Activated effector memory CD4-positive, alpha-beta T cell treated with Interleukin-2 at 50 U/mL for 16 hours (primary cell): ENCODE data around the gene CYSLTR2.
"Not testable (repeated sequence)": the region's sequence is repeated elsewhere in the genome, so short reads cannot be mapped to it uniquely, and the experiment has no call there.

Experiments used
- DNase-seq: peaks from one replicate; pipeline ENCODE4 v3.0.0-alpha.2; 2020

CYSLTR2 gene

DNA sequence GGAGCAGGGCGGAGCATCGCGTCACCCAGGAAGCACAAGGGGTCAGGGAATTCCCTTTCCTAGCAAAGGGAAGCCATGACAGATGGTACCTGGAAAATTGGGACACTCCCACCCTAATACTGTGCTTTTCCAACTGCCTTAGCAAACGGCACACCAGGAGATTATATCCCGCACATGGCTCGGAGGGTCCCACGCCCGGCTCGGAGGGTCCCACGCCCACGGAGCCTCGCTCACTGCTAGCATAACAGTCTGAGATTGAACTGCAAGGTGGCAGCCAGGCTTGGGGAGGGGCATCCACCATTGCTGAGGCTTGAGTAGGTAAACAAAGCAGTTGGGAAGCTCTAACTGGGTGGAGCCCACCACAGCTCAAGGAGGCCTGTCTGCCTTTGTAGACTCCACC is 42.9 kb downstream of the CYSLTR2 start:
- not testable (repeated sequence) for DNase-seq

DNA sequence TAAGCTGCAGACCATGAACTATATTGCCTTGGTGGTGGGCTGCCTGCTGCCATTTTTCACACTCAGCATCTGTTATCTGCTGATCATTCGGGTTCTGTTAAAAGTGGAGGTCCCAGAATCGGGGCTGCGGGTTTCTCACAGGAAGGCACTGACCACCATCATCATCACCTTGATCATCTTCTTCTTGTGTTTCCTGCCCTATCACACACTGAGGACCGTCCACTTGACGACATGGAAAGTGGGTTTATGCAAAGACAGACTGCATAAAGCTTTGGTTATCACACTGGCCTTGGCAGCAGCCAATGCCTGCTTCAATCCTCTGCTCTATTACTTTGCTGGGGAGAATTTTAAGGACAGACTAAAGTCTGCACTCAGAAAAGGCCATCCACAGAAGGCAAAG is 53.7 kb downstream of the CYSLTR2 start:
- no peak for DNase-seq

DNA sequence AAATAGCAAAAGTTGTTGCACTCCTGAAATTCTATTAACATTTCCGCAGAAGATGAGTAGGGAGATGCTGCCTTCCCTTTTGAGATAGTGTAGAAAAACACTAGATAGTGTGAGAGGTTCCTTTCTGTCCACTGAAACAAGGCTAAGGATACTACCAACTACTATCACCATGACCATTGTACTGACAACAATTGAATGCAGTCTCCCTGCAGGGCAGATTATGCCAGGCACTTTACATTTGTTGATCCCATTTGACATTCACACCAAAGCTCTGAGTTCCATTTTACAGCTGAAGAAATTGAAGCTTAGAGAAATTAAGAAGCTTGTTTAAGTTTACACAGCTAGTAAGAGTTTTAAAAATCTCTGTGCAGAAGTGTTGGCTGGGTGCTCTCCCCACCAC is 55.0 kb downstream of the CYSLTR2 start:
- DNase-seq: no peak

DNA sequence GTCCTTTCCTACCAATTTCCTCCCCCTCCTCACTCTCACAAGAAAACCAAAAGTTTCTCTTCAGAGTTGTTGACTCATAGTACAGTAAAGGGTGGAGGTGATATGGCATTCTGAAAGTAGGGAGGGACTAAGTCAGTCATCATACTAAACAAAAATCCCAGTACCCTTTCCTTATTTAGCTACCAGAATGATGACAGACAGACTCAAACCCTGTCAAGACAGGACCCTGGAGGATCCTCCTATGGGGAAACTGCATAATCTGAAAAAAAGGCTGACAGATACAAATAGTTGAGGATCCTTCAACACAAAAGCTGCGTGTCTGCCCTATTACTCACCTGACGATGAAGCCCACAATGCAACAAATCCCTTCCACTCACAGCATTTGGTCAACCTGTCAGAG is 55.5 kb downstream of the CYSLTR2 start:
- DNase-seq: no peak

DNA sequence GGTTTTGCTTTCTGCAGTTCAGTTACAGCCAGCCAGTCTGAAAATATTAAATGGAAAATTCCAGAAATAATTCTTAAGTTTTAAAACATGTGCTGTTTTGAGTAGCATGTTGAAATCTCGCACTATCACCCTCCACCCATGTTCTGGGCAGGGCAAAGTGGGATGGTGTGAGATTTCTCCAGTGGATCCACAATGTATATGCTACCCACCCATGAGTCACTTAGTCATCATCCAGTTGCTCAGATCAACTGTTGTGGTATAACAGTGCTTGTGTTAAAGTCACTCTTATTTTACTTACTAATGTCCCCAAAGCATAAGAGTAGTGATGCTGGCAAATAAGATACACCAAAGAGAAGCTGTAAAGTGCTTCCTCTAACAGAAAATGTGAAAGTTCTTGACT is 56.4 kb downstream of the CYSLTR2 start:
- DNase-seq: no peak

DNA sequence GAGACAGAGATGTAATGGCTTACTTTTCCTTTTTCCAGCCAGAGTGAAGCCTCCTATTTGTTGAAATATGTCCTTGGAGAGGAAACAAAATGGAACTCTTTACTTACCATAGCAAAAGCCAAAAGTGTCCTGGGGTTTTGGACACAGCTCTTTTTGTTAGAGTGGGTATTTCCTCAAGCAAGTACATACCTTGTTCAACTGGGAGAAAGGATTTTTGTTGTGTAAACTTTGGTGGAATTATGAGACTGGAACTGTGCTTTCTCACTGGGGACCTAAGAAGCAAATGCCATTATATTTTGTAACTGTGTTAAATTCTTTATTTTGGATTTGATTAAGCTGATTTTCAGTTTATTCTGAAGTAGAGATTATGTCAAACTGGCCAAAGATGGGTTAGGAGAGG is 58.4 kb downstream of the CYSLTR2 start:
- DNase-seq: no peak

DNA sequence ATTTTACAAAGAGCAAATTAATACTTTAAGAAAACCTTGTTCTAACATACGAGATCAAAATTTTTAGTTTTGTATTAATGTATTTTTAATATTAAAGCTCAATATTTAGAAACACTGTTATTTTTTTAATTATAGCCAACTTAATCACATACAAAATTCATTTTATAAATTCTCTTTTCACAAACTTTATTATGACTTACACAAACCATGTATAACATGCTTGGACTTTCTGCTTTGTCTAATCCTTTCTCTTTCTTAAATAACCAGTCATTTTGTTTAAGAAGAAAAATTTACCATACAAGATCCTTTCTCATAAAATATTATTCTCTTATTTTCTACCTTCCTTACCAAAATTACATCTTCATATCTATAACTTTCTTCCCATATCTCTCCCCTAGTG is 62.2 kb downstream of the CYSLTR2 start:
- no peak for DNase-seq

DNA sequence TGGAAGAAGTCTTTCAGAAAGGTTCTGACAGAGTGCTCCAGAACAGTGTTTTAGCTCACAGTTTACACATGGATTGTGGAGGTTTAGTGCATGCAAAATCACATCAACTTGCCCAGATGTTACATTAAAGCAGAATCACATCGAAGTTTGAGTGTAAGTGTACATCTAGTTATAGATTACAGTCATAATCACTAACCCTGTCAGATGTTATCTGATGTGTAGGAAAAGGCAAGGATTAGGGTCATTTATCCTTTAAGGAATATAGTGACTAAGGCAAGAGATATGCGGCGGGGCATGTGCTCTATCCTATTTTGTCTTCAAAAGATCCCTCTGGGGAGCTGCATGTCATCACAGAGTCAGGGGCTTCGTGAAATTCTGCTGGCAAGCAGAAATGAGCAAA is 66.9 kb downstream of the CYSLTR2 start:
- DNase-seq: no peak

DNA sequence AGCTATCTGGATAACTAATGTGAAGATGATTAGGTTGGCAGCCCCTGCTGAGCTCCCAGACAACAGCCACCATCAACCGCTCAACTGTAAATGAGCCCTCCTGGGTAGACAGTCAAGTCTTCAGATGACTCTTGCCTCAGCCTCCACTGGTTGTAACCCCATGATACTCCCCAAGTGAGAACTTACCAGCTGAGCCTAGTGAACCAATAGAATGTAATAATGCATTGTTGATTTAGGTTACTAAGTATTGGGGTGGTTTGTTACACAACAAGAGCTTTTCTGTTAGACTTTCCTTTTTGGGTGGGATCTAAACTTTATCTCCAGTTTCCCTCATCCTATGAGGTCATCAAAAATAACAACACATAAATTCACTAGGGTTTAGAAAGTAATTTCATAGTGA is 69.4 kb downstream of the CYSLTR2 start:
- no peak for DNase-seq

DNA sequence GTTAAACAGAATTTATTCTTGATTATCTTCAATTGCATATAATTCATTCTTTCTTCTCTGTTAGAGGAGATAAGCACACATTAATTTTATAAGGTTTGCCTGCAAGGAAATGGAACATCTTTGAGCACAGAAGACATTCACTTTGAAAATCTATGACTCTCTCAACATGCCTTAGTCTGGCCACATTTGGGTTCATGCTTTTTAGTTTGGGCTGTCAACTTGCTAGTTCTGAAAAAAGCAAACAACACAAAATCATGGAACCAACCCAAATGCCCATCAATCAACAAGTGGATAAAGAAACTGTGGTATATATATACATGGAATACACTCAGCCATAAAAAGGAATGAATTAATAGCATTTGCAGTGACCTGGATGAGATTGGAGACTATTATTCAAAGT is 71.5 kb downstream of the CYSLTR2 start:
- no peak for DNase-seq

DNA sequence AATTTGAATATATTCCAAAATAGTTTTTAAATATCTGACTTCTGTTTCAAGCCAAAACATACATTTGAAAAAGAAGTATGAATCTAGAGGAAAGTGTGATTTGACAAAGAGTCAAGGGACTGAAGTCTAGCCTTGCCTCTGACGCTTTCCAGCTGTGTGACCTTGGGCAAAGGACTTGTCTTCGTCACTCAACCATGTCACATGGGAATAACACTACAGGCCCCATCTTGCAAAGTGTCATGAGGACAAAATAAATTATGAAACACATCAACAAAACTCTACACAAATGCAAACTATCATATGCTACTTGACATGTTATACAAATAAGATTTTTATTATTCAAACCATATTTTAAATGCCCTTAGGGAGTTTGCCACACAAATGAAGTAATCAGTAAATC is 73.0 kb downstream of the CYSLTR2 start:
- DNase-seq: no peak

DNA sequence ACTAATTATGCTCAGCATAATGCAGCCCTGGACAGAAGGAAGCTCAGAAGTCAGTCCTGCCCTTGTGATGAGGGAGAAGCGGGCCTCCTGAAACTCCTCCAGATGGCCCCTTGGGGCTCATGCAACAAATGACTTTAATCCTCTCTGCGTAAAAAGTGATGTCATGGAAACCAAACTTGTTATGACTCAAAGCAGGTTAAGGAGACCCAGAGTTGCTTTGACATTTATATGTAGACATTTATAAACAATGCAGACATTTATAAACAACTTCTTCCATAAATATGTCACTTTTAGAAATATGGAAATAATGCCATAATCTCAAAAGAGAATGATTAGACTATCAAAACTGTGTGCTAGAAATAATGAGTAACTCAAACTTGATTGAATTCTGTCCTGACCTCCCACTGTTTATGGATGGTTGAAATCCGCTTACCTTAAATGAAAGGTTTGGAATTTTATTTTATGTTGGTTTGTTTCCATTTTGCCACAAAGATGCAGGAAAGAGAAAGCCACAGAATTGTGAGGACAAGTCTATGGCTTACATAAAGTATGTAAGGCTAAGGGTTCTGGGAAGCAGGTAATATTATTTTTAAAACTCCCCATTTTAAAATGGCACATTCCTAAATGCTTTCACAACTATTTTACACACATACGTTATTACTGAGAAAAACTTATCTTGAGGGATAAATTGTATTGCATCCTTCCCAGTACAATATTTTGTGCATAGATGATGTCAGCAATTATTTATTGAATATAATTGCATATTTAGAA is 73.7 kb downstream of the CYSLTR2 start:
- no peak for DNase-seq

DNA sequence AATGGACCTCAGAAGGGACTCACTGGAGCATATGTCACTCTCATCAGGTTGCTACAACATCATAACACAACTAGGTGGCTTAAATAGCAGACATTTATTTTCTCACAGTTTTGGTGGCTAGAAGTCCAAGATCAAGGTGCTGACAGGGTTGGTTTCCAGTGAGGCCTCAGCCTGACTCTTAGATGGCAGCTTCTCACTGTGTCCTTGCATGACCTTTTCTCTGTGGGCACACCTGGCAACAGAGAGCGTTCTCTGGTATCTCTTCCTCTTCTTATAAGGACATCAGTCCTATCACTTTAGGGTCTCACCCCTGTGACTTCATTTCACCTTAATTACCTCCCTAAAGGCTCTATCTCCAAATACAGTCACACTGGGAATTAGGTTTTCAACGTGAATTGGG is 74.5 kb downstream of the CYSLTR2 start:
- DNase-seq: no peak

DNA sequence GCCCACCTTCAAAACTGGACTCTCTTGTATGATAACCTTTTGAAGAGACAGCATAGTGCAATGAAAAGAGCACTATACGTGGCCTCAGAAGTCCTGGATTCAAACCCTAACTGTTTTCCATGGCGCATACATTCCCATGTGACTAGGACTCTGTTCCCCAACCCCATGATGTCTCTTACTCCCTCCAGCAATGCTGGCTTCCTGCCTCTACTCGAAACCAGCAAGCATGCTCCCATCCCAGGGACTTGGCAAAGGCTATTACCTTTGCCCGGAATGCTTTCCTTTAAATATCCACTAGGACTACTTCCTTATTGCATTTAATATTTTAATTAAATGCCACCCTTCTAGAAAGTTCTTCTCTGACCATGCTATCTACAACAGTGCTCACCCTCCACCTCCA is 75.1 kb downstream of the CYSLTR2 start:
- no peak for DNase-seq

DNA sequence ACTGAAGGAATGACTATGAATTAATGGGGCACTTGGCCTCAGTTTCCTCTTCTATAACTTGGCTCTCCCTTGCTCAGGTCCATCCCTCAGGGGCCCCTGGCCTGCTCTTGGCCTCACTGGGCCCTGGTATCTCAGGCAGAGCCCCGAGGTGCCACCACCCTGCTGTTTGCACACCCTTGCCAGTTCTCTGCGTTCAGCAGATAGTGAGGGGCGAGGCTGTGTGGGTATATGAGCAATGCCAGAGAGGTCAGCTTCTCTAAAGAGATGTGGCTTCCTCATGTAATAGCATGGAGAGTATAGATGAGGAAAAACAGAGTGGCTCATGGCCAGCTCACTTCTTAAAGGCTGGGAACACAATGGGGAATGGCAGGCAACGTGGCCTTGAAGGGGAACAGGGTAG is 76.1 kb downstream of the CYSLTR2 start:
- DNase-seq: no peak

DNA sequence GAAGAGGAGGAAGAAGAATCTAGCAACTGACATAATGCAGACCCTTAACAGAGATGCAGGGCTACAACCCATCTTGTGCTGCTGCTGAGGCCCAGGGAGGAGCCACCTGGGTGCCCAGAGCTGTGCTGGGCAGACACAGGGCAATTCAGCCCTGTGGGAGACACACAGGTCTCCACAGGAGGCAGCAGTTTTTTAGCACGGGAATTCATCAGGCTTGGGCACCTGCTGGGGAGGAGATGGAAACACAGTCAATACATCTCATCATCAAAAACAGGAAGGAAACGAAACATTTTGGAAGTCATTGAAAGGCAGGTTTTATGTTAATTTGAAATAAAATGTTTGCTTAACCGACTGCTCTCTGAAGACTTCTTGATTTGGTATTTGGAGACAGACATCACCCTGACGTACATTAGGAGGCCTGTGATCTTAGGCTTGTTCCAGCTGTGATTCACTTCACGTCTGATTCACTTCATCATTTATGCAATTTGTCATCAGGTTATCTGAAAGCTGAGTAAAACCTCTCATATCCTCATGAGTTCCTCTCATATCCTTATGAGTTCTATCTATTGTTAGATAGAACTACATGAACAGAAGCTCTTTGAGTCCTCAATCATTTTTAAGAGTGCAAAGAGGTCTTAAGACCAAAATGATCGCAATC is 77.4 kb downstream of the CYSLTR2 start:
- DNase-seq: no peak

DNA sequence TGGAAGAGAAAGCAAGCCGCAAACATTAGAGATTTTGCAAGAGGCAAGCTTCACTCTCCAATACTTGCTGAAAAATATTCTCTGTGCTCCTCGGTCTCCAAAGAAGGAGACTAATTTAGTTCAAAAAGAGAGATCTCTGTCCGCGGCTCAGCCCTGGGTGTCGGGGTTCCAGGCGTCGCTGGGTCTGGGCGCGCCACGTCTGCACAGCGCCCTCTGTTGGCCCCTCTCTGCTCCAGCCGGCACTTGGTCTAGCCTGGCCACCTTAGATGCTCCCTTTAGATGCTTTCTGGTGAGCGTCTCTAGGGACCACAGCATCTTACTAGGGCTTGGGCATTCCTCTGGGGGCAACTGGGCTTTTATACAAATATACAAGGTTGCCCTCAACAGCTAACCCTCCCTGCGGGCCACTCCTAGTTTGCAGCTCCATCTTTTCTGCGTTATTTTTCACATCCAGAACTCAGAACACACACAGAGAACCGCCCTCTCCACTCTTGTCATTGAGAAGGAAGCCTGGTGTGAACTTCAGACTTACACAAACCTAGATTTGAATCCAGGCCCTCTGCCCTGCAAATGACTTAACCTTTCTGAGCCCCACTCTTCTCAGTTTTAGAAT is 78.3 kb downstream of the CYSLTR2 start:
- DNase-seq: peak; percentile 50

DNA sequence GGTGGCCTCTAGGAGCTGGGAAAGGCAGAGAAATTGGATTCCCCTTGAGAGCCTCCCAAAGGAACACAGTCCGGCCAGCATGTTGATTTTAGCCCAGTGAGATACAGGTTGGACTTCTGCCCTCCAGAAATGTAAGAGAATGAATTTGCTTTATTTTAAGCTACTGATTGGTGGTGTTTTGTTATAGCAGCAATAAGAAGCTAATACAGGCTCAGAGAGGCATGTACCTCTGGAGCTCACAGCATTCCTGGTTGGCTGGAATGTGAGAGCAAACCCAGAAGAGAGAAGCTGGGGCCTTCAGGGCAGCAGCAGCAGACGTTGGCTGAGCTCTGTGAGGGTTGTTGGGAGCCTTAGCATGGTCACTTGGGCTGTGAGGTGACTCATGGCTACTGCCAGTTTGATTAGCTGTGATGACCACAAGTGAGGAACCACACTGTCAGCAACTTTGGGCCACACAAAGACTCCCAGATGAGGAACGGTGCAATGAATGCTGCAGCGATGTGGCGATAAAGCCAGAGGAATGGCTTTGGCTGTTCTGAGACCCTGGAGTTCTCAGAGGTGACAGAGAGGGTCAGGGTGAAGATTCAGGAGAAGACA is 80.1 kb downstream of the CYSLTR2 start:
- DNase-seq: no peak

DNA sequence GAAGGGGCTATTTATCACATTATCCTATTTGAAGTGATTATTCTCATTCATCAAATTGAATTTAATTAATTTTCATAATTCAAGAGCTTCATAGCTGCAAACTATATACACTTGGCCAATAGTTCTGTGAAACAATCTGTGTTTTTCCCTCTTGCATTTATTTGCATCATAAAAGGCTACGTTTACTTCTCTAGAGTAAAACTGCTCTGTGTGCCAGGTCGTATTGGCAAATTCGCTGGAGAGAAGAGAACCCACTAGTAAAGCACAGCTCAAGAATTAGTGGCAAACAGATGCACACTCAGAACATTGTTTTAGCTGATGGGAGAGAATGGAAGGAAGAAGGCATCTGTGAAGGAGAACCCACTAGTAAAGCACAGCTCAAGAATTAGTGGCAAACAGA is 81.8 kb downstream of the CYSLTR2 start:
- DNase-seq: no peak

DNA sequence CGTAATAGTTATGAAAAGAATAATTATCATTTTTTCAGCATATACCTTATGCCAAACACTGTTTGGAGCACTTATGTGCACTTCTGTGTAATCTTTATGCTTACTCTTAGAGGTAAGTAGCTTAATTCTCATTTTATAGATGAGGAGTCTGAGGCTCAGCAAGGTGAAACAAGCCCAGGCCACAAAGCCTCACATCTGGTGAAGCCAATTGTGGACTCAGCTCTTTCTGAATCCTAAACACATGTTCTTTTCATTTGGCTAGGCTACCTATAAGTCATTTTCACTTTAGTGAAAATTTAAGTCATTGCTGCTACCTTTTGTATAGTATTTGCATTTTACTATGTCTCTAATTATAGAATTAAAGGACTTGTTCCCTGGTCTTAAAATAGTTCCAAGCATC is 84.0 kb downstream of the CYSLTR2 start:
- no peak for DNase-seq

DNA sequence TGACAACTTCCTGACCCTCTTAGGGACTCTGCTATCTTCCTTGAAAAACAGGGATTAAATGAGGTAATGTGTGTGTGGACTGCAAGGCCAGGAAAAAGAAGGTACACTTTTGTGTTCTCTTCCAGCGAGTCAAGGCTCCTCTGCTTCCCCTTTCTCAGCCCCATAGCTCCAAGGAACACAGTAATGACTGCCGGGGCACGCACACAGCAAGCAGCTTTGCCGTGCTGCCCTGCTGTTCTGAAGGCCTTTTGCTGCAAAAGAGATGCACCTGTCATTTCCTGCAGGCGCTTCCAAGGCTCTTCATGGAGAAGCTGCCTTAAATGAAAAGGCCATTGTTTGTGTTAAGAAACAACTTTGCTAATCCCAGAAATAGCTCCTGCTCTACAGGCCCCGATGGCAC is 84.6 kb downstream of the CYSLTR2 start:
- no peak for DNase-seq

DNA sequence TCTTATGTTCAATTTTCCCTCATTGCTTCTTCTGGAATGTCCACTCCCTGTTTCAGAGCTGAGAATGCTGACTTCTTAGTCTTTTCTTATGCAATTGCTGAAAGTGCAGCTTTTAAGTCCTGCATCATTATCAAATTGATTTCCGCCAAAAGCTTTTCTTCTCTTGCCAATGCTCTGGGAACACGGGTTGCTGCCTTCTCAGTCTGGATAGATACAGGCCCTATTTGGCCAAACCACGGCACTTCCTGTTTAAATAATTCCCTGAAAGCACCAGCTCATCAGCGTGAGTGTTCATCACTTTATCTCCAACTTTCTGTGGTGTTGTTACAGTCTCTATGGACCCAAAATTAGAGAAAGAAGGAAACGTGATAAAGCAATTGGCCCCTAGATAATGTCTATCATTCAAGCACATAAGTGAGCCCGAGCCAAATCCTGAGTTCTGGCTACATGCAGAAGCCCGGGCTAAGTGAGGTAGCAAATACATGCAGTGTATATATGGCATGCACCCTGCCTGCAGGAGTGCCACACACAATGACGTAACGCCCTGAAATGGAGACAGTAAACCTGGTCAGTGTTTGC is 85.7 kb downstream of the CYSLTR2 start:
- no peak for DNase-seq

DNA sequence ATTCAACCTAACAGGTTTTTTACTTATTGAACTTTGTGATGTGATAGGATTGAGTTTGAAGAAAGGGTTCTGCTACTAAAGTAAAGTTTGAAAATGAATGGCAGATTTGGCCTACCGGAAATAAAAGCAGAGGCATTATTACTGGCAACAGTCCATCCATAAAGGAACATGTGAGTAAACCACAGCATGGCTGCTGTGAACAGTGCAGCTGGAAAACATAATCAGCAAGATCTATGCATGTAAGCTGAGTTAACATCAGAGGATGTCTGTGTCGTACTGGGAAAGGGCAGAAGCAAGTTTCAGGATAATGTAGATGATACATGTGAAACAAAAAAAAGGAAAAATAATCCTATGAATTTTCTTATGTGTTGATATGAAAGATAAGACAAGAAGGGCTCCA is 87.6 kb downstream of the CYSLTR2 start:
- no peak for DNase-seq

DNA sequence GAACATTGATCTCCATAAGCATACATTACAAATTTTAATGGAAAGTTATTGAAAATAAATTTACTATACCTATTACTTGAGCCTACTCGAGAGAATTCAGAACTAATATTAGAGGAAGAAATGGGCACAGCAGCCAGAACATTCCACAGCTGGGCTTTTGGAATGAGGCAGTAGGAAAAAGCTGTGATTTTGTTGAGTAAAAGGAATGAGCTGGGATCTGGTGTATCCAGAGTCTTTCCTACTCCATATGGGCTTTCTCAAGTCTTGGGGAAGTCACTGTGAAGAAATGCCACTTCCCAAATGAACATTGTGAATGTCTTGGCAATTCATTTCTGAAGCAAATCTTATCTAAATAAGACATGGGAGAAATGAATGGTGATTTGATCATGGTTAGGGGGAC is 93.1 kb downstream of the CYSLTR2 start:
- DNase-seq: no peak
